Sigmoid colon (tissue), 7 donors: ENCODE results near the gene SCGB3A2. TPM values are rescaled to one million over a fixed set of nuclear protein-coding genes. Genes with fewer than 3 reads are reported as not detected.

ENCODE experiments used
- DNase-seq: peaks from one replicate; pipeline ENCODE4 v3.0.0-alpha.2; 2019
- H3K27ac ChIP-seq, 4 donors: fragments of 200-600 bp; sonication (generic); one replicate each; pipeline ENCODE4 v1.5.1; 2016 to 2019; ENCODE audit warnings: mild to moderate bottlenecking in 1 of 4
- H3K27me3 ChIP-seq, 3 donors: fragments of 200-600 bp; sonication (generic); one replicate each; pipeline ENCODE4 v1.5.1; 2019; ENCODE audit warnings: mild to moderate bottlenecking in 1 of 3
- H3K36me3 ChIP-seq, 4 donors: fragments of 200-600 bp; sonication (generic); one replicate each; pipeline ENCODE4 v1.5.1; 2016 to 2019
- H3K4me1 ChIP-seq, 4 donors: fragments of 200-600 bp; sonication (generic); one replicate each; pipeline ENCODE4 v1.5.1; 2017 to 2019
- H3K4me3 ChIP-seq, 4 donors: fragments of 200-600 bp; sonication (generic); one replicate each; pipeline ENCODE4 v1.5.1; 2017 to 2019; ENCODE audit warnings: mild to moderate bottlenecking in 2 of 4, moderate library complexity in 1 of 4
- H3K9me3 ChIP-seq, 4 donors: fragments of 200-600 bp in 3 of 4; sonication (generic) in 3 of 4; one replicate each; pipeline versions ENCODE4 v1.5.1 to v1.6.1; 2013 to 2019
- EP300 ChIP-seq, 4 donors: sonication (generic); formaldehyde crosslinking; IDR thresholded peaks; one replicate each; pipeline ENCODE4 v1.6.1; 2017; ENCODE audit warnings: antibody characterized with exemption in 4 of 4
- POLR2A ChIP-seq, 2 donors: fragments of 450-650 bp; IDR thresholded peaks; one replicate each; pipeline ENCODE4 v1.6.1; 2016; ENCODE audit warnings: antibody characterized with exemption in 2 of 2, mild to moderate bottlenecking in 2 of 2, moderate library complexity in 2 of 2
- POLR2AphosphoS5 ChIP-seq, 4 donors: sonication (generic); formaldehyde crosslinking; IDR thresholded peaks; one replicate each; pipeline ENCODE4 v1.6.1; 2017; ENCODE audit warnings: antibody characterized with exemption in 4 of 4
- WGBS, 2 donors: extraction: QIAGEN DNeasy Blood & Tissue Kit; methylation state at CpG; one replicate each; pipeline ENCODE4 v1.1.7; 2013; 5-methylcytosine and 5-hydroxymethylcytosine counted together
- intact Hi-C: fragments of 100-400 bp; cut with DNase I; formaldehyde crosslinking; loops from one replicate; pipeline ENCODE4 v1.15.1; 2023
- polyA plus RNA-seq, 3 donors: library from polyadenylated mRNA; stranded (reverse); fragments of 200-250 nt; gene quantifications; one replicate each; pipeline ENCODE4 v1.2.3, GENCODE V29; 2013
- total RNA-seq, 4 donors: library from RNA; depleted of rRNA; stranded (reverse); fragments of >200 nt; gene quantifications; one replicate each; pipeline ENCODE4 v1.1.0, GENCODE V29; 2016
- TF ChIP-seq, protein P1 (sequence below), 4 experiments: fragments of 450-650 bp in 3 of 4; fragments of 200-600 bp in 1 of 4; IDR thresholded peaks; one replicate each; pipeline ENCODE4 v1.5.1; 2016 to 2019; ENCODE audit warnings: antibody characterized with exemption in 4 of 4, mild to moderate bottlenecking in 3 of 4, moderate library complexity in 2 of 4
- donor health status: healthy with polysubstance abuse.
- donor health status: Bipolar disorder and iron deficiency.
- donor health status: healthy.

Gene SCGB3A2
- total and polyA plus RNA-seq, 7 donors = 3.6 TPM; not detected in 6

GRCh38 chr5:147895864-147896263, 17.4 kb downstream of the SCGB3A2 start:
- intact Hi-C loops = no loop called here
- Histone ChIP-seq H3K4me1 (no peaks in the 10 kb centered on the region), H3K36me3 (no peaks in the 10 kb centered on the region), H3K4me3 (no peak overlapping the region), H3K9me3 (no peaks in the 10 kb centered on the region), H3K27ac (no peak overlapping the region), H3K27me3 (no peaks in the 10 kb centered on the region)
- DNase-seq = no peak
- TF ChIP-seq POLR2AphosphoS5 (IDR thresholded peaks at IDR 0.05) = no peak
- TF ChIP-seq, protein P1, sequence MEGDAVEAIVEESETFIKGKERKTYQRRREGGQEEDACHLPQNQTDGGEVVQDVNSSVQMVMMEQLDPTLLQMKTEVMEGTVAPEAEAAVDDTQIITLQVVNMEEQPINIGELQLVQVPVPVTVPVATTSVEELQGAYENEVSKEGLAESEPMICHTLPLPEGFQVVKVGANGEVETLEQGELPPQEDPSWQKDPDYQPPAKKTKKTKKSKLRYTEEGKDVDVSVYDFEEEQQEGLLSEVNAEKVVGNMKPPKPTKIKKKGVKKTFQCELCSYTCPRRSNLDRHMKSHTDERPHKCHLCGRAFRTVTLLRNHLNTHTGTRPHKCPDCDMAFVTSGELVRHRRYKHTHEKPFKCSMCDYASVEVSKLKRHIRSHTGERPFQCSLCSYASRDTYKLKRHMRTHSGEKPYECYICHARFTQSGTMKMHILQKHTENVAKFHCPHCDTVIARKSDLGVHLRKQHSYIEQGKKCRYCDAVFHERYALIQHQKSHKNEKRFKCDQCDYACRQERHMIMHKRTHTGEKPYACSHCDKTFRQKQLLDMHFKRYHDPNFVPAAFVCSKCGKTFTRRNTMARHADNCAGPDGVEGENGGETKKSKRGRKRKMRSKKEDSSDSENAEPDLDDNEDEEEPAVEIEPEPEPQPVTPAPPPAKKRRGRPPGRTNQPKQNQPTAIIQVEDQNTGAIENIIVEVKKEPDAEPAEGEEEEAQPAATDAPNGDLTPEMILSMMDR (IDR thresholded peaks at IDR 0.05) = no peak
- no peak for TF ChIP-seq POLR2A (IDR thresholded peaks at IDR 0.05)
- WGBS, 2 donors = 82 to 95% methylated on average over 1 of the region's 1 CpG

GRCh38 chr5:147898875-147899401, 20.4 kb downstream of the SCGB3A2 start:
- H3K4me1 ChIP-seq = peaks cover 0 to 8% (median 0%) of the 10 kb centered on the region in 4 donors
- H3K27me3 ChIP-seq = no peaks in the 10 kb centered on the region
- H3K36me3 ChIP-seq = no peaks in the 10 kb centered on the region
- no peaks in the 10 kb centered on the region for H3K9me3 ChIP-seq
- intact Hi-C loops = no loop called here
- TF ChIP-seq EP300 (IDR thresholded peaks at IDR 0.05) (no peak), POLR2A (IDR thresholded peaks at IDR 0.05) (no peak)
- TF ChIP-seq, protein P1 (IDR thresholded peaks at IDR 0.05) = no peak
- no peak for DNase-seq
- no peak overlapping the region for H3K4me3 ChIP-seq
- WGBS, 2 donors = 57 to 68% methylated on average over 3 of the region's 3 CpGs
- no peak overlapping the region for H3K27ac ChIP-seq

DNA sequence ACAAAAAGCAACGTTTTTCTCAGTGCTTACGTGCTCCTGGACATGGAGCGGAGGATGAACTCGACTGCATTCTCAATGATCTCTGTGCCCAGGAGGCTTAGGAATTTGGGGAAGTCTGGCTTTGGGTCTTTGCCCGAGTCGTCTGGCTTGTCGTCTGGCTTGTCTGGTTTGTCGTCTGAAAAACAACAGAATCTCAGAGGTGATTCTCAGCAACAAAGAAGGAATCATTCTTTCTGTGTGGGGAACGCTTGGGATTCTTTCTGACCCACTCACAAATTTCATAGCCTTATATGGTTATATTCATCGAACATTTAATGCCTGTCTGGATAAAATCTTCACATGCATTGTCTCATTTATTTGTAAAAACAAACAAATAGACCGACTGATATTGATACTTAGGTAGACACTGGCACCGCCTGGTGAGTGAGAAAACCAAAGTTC, 23.1 kb downstream of the SCGB3A2 start:
- intact Hi-C loops = no loop called here
- DNase-seq = no peak
- H3K4me3 ChIP-seq = no peak overlapping the region
- WGBS, 2 donors = 83 to 87% methylated on average over 12 of the region's 12 CpGs
- H3K4me1 ChIP-seq = peaks cover 0 to 13% (median 0%) of the 10 kb centered on the region in 4 donors
- no peaks in the 10 kb centered on the region for H3K9me3 ChIP-seq
- peak overlapping the region in 2 of 4 donors; percentile 9 to 54 for H3K27ac ChIP-seq
- no peaks in the 10 kb centered on the region for H3K27me3 ChIP-seq
- no peak for TF ChIP-seq EP300 (IDR thresholded peaks at IDR 0.05)
- no peak for TF ChIP-seq POLR2A (IDR thresholded peaks at IDR 0.05)
- TF ChIP-seq POLR2AphosphoS5 (IDR thresholded peaks at IDR 0.05) = no peak
- TF ChIP-seq, protein P1 (IDR thresholded peaks at IDR 0.05) = no peak
- no peaks in the 10 kb centered on the region for H3K36me3 ChIP-seq

GRCh38 chr5:147902609-147903115, 24.2 kb downstream of the SCGB3A2 start:
- TF ChIP-seq POLR2AphosphoS5 (IDR thresholded peaks at IDR 0.05) (no peak), POLR2A (IDR thresholded peaks at IDR 0.05) (no peak), EP300 (IDR thresholded peaks at IDR 0.05) (no peak)
- TF ChIP-seq, protein P1 (IDR thresholded peaks at IDR 0.05) = no peak
- Histone ChIP-seq H3K27me3 (no peaks in the 10 kb centered on the region), H3K36me3 (no peaks in the 10 kb centered on the region), H3K27ac (peak overlapping the region in 1 of 4 donors; percentile 54), H3K4me3 (no peak overlapping the region), H3K9me3 (no peaks in the 10 kb centered on the region), H3K4me1 (peaks cover 0 to 14% (median 0%) of the 10 kb centered on the region in 4 donors)
- DNase-seq = no peak
- intact Hi-C loops = no loop called here

GRCh38 chr5:147904110-147904509, 25.6 kb downstream of the SCGB3A2 start:
- no peaks in the 10 kb centered on the region for H3K27me3 ChIP-seq
- no peaks in the 10 kb centered on the region for H3K9me3 ChIP-seq
- TF ChIP-seq POLR2AphosphoS5 (IDR thresholded peaks at IDR 0.05) (no peak), EP300 (IDR thresholded peaks at IDR 0.05) (no peak), POLR2A (IDR thresholded peaks at IDR 0.05) (no peak)
- TF ChIP-seq, protein P1 (IDR thresholded peaks at IDR 0.05) = no peak
- peaks cover 0 to 14% (median 0%) of the 10 kb centered on the region in 4 donors for H3K4me1 ChIP-seq
- 82 to 92% methylated on average over 4 of the region's 4 CpGs for WGBS, 2 donors
- no peak overlapping the region for H3K4me3 ChIP-seq
- intact Hi-C loops = no loop called here
- H3K36me3 ChIP-seq = no peaks in the 10 kb centered on the region
- DNase-seq = no peak
- no peak overlapping the region for H3K27ac ChIP-seq
